SU-DHL-6 (cell line): ENCODE data around the gene RHBDD2.

Experiments used
- CTCF ChIP-seq: fragments of 200-600 bp; sonication (generic); IDR thresholded peaks from one replicate; pipeline ENCODE4 v1.5.1; 2017; ENCODE audit warnings: antibody characterized with exemption, mild to moderate bottlenecking, low read length, moderate library complexity; ENCODE audit not compliant: insufficient read depth, poor library complexity, severe bottlenecking
- EZH2phosphoT487 ChIP-seq: fragments of 200-600 bp; sonication (generic), shearing (Covaris generic); conservative IDR thresholded peaks from 2 replicates; pipeline ENCODE4 v1.6.1; 2018; ENCODE audit warnings: mild to moderate bottlenecking, antibody characterized with exemption, low read length, moderate library complexity, mixed read lengths

- TF ChIP-seq CTCF (no peak), EZH2phosphoT487 (no peak)
Observed at GRCh38 chr7:75867390-75867717, 11.5 kb upstream of the RHBDD2 start.
